Stimulated activated naive CD8-positive, alpha-beta T cell treated with anti-CD3 and anti-CD28 coated beads, Interleukin-15, Interleukin-2, amounts not matched to agents 100 U/mL and 50 U/mL, for 24 hours (primary cell): Measurements from ENCODE around the gene ARID5A.
"Not testable (repeated sequence)": the region's sequence is repeated elsewhere in the genome, so short reads cannot be mapped to it uniquely, and the experiment has no call there.

ENCODE experiments used
- ATAC-seq: fragments of 150-1000 bp; cut with Tn5 transposase; one replicate; pipeline ENCODE4 v1.10.0; 2021
- DNase-seq: peaks from one replicate; pipeline ENCODE4 v3.0.0; 2021

The ARID5A gene

GRCh38 chr2:96555146-96555610, 18.6 kb downstream of the ARID5A start:
- no peak for ATAC-seq

GRCh38 chr2:96556441-96557330, 20.1 kb downstream of the ARID5A start:
- peak; percentile 60 for DNase-seq
- peak; percentile 85 for ATAC-seq

More at GRCh38 chr2:96555146-96555610, 18.6 kb downstream of the ARID5A start:
- DNase-seq = no peak

GRCh38 chr2:96557421-96557820, 20.9 kb downstream of the ARID5A start:
- ATAC-seq, DNase-seq: not testable (repeated sequence)

DNA sequence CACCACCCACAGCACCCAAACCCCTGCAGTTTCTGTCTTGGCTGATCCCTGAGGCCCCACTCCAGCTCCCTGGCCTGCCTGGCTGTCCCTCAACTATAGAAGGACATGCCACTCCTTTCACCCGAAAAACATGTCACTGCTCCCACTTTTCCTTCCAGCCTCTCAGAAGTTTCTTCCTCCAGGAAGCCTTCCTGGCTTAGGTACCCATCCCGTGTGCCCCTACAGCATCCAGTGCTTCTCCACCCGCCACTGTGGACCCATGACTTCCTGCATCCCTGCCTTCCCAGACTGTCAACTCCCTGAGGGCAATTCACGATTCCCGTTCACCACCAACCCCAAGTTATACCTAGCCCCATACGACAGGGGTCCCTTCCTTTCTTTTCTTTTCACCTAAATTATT, 21.5 kb downstream of the ARID5A start:
- no peak for ATAC-seq
- no peak for DNase-seq

GRCh38 chr2:96558485-96558884, 21.9 kb downstream of the ARID5A start:
- ATAC-seq = no peak
- DNase-seq = no peak

GRCh38 chr2:96564026-96564425, 27.5 kb downstream of the ARID5A start:
- ATAC-seq = no peak
- DNase-seq = no peak

GRCh38 chr2:96564563-96564962, 28.0 kb downstream of the ARID5A start:
- DNase-seq (no peak), ATAC-seq (no peak)

DNA sequence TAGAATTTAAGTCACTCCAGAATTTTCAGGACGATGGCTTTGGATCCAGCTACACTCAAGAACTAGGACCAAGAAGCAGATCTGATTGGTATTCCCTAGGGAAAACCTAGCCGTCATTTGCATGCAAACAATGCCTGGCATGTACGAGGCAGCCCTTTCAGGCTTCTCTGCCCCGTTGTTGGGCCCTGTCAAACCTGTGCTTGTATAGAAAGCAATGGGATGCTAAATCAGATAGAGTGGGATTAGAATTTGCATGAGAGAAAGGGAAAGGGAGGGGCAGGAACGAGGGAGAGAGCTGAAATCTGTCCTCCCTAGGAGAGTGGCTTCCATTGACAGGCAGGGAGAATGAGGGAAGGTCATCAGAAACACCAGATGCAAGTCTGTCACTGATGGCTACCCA, 28.6 kb downstream of the ARID5A start:
- ATAC-seq (no peak), DNase-seq (no peak)

GRCh38 chr2:96568094-96568493, 31.5 kb downstream of the ARID5A start:
- no peak for DNase-seq
- ATAC-seq = no peak

- ATAC-seq = no peak
Observed at GRCh38 chr2:96574364-96574763, 37.8 kb downstream of the ARID5A start.

GRCh38 chr2:96575785-96576456, 39.4 kb downstream of the ARID5A start:
- DNase-seq (no peak), ATAC-seq (no peak)

More at GRCh38 chr2:96574364-96574763, 37.8 kb downstream of the ARID5A start:
- no peak for DNase-seq

DNA sequence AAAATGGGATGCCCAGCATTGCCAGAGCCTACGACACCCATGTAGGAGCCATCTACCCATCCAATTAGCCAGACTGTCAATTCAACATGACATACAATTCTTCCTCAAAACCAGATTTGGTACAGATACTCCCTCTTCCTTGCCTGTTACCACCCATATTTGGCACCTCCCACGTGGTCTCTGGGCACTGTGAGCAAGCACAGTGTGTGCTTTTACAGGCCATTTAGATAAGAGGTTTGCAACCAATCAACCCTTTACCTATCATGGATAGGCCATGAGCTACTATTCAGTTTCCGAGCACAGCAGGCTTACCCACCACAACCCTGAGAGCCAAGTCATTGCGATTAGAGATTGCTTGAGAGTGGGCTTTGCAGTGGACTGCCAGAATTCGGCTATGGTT, 40.9 kb downstream of the ARID5A start:
- no peak for DNase-seq
- no peak for ATAC-seq

GRCh38 chr2:96578731-96579130, 42.2 kb downstream of the ARID5A start:
- DNase-seq (no peak), ATAC-seq (no peak)

DNA sequence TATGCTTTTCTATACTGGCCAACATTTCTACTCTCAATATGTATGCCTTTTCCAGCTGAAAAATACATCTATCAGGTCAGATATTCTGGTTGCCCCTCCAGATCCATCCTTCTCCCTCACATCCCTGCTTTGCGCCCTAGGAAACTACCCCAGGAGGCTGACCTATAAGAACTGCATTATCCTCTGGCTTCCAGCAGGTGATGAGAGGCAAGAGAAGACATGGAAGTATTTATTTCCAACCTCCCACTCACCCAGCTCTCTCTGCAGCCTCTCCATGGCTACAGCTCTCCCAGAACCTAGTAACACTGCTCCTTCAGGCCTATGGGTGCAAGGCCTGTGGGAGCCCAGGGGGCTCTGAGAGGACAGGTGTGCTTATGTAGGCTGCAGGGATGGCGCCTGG, 42.9 kb downstream of the ARID5A start:
- ATAC-seq (no peak), DNase-seq (no peak)

- DNase-seq = no peak
- ATAC-seq = no peak
Observed at GRCh38 chr2:96580771-96581170, 44.2 kb downstream of the ARID5A start.

DNA sequence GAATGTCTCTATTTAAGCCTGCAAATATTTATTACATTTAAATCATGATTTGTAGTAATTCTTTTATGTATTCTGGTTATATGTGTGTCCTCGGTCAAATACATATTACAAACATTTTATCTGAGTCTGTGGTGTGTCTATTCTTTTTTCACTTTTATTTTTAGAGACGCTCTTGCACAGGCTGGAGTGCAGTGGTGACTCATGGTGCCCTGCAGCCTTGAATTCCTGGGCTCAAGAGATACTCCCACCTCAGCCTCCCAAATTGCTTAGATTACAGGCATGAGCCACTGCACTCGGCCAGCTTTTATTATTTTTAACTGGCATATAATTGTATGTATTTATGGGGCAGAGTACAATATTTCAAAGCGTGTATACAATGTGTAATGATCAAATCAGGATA, 47.5 kb downstream of the ARID5A start:
- ATAC-seq = no peak
- no peak for DNase-seq

DNA sequence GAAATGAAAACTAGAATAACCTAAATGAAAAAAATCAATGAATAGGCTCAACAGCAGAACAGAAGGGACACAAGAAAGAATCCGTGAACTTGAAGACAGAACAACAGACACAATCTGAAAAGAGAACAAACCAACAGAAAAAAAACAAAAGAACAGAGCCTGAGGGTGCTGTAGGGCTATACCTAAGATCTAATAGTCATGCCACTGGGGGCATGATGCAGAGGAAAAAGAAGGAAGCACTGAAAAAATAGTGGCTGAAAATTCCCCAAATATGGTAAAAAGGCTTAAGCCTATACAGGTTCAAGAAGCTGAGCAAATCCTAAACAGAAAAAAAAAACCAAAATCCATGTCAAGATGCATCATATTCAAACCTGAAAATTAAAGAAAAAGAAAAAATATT, 51.3 kb downstream of the ARID5A start:
- DNase-seq (no peak), ATAC-seq (no peak)

DNA sequence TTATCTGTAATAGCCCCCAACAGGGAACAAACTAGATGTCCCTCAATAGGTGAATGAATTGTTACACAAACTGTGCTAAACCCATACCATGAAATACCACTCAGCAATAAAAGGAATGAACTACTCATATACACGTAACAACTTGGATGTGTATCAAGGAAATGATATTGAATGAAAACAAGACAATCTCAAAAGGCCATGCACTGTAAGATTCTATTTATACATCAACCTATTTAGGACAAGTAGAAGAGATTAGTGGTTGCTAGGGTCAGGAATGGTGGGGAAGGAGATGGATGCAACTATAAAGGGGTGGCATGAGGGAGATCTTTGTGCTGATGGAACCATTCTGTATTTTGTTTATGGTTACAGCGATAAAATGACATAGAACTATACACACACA, 54.5 kb downstream of the ARID5A start:
- DNase-seq (no peak), ATAC-seq (no peak)

GRCh38 chr2:96591494-96591893, 54.9 kb downstream of the ARID5A start:
- no peak for DNase-seq
- ATAC-seq = no peak

GRCh38 chr2:96594282-96594681, 57.7 kb downstream of the ARID5A start:
- no peak for DNase-seq

DNA sequence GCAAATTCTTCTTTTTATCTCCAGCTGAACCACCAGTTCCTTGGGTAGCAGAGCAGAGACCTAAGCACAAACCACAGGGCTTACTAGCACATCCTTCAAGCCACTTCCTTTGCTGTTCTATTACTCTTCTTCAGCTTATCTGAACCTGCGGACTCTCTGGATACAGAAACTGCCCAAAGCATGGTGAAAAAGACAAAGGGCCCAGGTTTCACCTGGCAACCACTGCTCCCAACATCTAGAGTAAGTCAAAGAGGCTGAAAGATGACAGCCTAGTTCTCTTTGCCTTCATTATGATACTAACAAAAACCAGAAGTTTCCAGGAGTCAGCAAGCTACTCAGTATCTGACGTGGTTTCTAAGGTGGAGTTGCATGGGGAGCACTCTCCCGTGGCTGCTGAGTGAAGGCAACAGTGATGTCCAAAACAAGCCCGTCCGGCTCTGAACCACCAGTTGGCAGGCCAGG, 58.2 kb downstream of the ARID5A start:
- DNase-seq (no peak), ATAC-seq (peak; percentile 82)

More at GRCh38 chr2:96594282-96594681, 57.7 kb downstream of the ARID5A start:
- no peak for ATAC-seq

DNA sequence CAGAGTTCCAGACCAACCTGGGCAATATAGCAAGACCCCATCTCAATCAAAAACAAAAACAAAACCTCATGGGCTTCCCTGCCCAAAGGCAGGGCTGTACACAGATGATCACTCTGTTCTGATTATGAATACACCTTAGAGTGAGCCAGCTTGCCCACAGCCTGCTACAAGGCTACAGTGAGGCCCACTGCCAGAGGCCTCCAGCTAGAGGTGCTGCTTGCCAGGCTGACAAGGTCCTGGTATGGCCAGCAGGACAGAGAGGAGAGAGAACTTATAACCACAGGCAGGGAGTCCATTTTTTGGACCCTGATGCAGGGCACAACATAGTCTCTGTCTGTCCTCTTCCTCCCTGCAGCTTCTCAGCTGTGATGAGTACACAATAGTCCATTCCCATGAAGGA, 60.0 kb downstream of the ARID5A start:
- no peak for ATAC-seq
- no peak for DNase-seq

DNA sequence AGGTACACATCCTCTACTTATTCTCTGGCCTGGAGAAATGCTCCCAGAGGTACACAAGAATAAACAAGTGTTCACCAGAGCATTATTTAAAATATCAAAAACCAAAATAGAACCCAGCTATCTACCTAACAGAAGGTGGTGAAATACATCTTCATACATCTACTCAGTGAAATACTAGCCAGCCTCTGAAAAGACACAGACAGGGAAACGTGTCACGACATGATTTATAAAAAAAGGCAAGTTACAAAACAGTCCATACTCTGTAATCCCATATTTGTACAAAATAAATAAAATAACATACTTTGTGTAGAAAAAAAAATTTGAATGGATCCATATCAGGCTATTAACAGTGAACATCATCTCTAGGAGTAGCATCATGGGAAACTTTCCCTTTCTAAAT, 63.4 kb downstream of the ARID5A start:
- ATAC-seq (no peak), DNase-seq (no peak)
